ENCODE results near the gene GBA3. TPM values are rescaled to one million over a fixed set of nuclear protein-coding genes. Genes with fewer than 3 reads are reported as not detected.

The GBA3 gene
- polyA plus RNA-seq, 2 of the 4 experiments (the other 2 are of a cell fraction), result not detected

- no peak for FAIRE-seq
- no peak for TF ChIP-seq CEBPB (IDR thresholded peaks at IDR 0.05)
- TF ChIP-seq FOSL2 (IDR thresholded peaks at IDR 0.05), result no peak
- TF ChIP-seq FOSL2 (CRISPR knock-in tag; IDR thresholded peaks at IDR 0.05), result no peak
- TF ChIP-seq, protein P1, sequence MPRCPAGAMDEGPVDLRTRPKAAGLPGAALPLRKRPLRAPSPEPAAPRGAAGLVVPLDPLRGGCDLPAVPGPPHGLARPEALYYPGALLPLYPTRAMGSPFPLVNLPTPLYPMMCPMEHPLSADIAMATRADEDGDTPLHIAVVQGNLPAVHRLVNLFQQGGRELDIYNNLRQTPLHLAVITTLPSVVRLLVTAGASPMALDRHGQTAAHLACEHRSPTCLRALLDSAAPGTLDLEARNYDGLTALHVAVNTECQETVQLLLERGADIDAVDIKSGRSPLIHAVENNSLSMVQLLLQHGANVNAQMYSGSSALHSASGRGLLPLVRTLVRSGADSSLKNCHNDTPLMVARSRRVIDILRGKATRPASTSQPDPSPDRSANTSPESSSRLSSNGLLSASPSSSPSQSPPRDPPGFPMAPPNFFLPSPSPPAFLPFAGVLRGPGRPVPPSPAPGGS (IDR thresholded peaks at IDR 0.05), result no peak
- no peak for TF ChIP-seq POLR2AphosphoS2 (conservative IDR thresholded peaks at IDR 0.05; ENCODE audit: low read length)
- no peak for TF ChIP-seq TFCP2L1 (CRISPR knock-in tag; IDR thresholded peaks at IDR 0.05)
- no peak for TF ChIP-seq MAZ (IDR thresholded peaks at IDR 0.05; ENCODE audit: borderline replicate concordance, low read depth, low read length)
- TF ChIP-seq POLR2A (IDR thresholded peaks at IDR 0.05; ENCODE audit: low read length), result no peak
- TF ChIP-seq JUN (IDR thresholded peaks at IDR 0.05), result no peak
- no peak for TF ChIP-seq HES2 (IDR thresholded peaks at IDR 0.05)
- TF ChIP-seq SREBF2 (IDR thresholded peaks at IDR 0.05), result no peak
- TF ChIP-seq TP53 (CRISPR knock-in tag; IDR thresholded peaks at IDR 0.05), result no peak
- no peak for TF ChIP-seq ESRRA (IDR thresholded peaks at IDR 0.05; ENCODE audit: borderline replicate concordance, low read length)
- no peak for TF ChIP-seq E2F6 (IDR thresholded peaks at IDR 0.05; ENCODE audit: borderline replicate concordance, low read depth)
- TF ChIP-seq JUNB (IDR thresholded peaks at IDR 0.05), result no peak
- no peak for TF ChIP-seq SMC3 (IDR thresholded peaks at IDR 0.05)
- no peak for TF ChIP-seq RCOR1 (IDR thresholded peaks at IDR 0.05; ENCODE audit: low read depth, low read length)
- no peak for TF ChIP-seq FOXS1 (CRISPR knock-in tag; IDR thresholded peaks at IDR 0.05)
- no peak for TF ChIP-seq EP300 (IDR thresholded peaks at IDR 0.05)
Observed at GRCh38 chr4:22648996-22649395, 43.7 kb upstream of the GBA3 start.

DNA sequence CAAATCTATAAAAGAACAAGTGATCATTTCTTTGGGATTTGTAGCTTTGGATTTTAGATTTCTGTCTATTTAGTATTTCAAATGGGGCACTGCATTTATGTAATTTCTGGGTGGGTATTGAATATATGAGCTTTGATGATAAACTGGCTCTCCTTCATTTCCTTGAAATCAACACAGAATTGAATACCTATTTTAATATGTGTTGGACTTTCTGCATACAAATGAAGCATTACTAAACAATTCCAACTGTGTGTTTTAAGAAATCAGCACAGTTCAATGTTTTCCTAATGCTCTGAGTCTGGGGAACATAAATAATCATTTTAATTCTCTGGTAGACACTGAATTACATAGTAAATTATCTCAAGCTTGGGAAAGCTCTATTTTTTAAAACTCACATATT, 42.0 kb upstream of the GBA3 start:
- Histone ChIP-seq H3K9me3 (no peaks in the 10 kb centered on the region), H3K4me3 (no peak overlapping the region), H3K4me1 (no peaks in the 10 kb centered on the region), H3K4me2 (no peak overlapping the region), H3K27ac (no peak overlapping the region)
- FAIRE-seq (no peak), DNase-seq (ENCODE audit: low read depth in 1 of 2, low spot score in 1 of 2) (no peak), ATAC-seq (no peak)
- POLR2A ChIA-PET, result no interaction called here
- CTCF ChIA-PET, result no interaction called here
- TF ChIP-seq CHD2 (IDR thresholded peaks at IDR 0.05; ENCODE audit: low read length, partially characterized antibody) (no peak), MAFK (IDR thresholded peaks at IDR 0.05; ENCODE audit: partially characterized antibody) (no peak), KDM1A (IDR thresholded peaks at IDR 0.05; ENCODE audit: low read depth) (no peak), HOXB5 (CRISPR knock-in tag; IDR thresholded peaks at IDR 0.05) (no peak), NPAS2 (CRISPR knock-in tag; IDR thresholded peaks at IDR 0.05; ENCODE audit: borderline replicate concordance) (no peak), JUN (IDR thresholded peaks at IDR 0.05) (no peak)

More at GRCh38 chr4:22648996-22649395, 43.7 kb upstream of the GBA3 start:
- DNase-seq (ENCODE audit: low read depth in 1 of 2, low spot score in 1 of 2) (no peak), ATAC-seq (no peak)
- Histone ChIP-seq H3K4me3 (no peak overlapping the region), H3K4me2 (no peak overlapping the region), H3K27ac (no peak overlapping the region), H3K4me1 (no peaks in the 10 kb centered on the region), H3K9me3 (no peaks in the 10 kb centered on the region)
- CTCF ChIA-PET, result no interaction called here
- POLR2A ChIA-PET, result no interaction called here
- 68% methylated on average over 8 of the region's 8 CpGs for WGBS (ENCODE audit: missing lambda C conversion rate)

DNA sequence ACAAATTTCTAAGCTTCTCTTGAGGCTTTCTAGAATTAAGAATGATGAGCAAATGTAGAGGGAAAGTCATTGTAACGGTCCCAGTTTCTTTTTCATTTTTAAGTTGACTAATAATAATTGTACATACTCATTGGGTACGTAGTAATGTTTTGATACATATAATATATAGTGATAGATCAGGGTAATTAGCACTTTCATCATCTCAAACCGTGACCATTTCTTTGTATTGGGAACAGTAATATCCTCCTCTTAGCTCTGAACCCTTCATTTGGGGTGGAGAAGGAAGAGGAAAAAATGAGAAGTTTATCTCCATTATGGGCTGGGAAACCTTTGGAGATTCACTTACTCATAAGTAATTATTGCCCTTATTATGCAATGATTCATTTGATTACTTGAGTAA, 39.0 kb upstream of the GBA3 start:
- ChIA-PET CTCF (no interaction called here), POLR2A (no interaction called here)
- FAIRE-seq (no peak), DNase-seq (ENCODE audit: low read depth in 1 of 2, low spot score in 1 of 2) (no peak), ATAC-seq (no peak)
- H3K9me3 ChIP-seq, result no peaks in the 10 kb centered on the region
- no peak overlapping the region for H3K4me2 ChIP-seq
- no peaks in the 10 kb centered on the region for H3K4me1 ChIP-seq
- H3K4me3 ChIP-seq, result no peak overlapping the region
- 4% methylated on average over 3 of the region's 3 CpGs for whole genome bisulfite sequencing (ENCODE audit: missing lambda C conversion rate)
- no peak overlapping the region for H3K27ac ChIP-seq
- no peak for TF ChIP-seq KDM5A (IDR thresholded peaks at IDR 0.05)
- TF ChIP-seq JUN (IDR thresholded peaks at IDR 0.05), result no peak
- no peak for TF ChIP-seq ESRRA (IDR thresholded peaks at IDR 0.05; ENCODE audit: borderline replicate concordance, low read length)
- TF ChIP-seq EHF (CRISPR knock-in tag; IDR thresholded peaks at IDR 0.05), result no peak
- TF ChIP-seq RARB (CRISPR knock-in tag; IDR thresholded peaks at IDR 0.05), result no peak
- no peak for TF ChIP-seq RNF2 (IDR thresholded peaks at IDR 0.05; ENCODE audit: borderline replicate concordance, low read depth)
- no peak for TF ChIP-seq HOXB13 (CRISPR knock-in tag; IDR thresholded peaks at IDR 0.05; ENCODE audit: low read depth)
- no peak for TF ChIP-seq E2F6 (IDR thresholded peaks at IDR 0.05; ENCODE audit: borderline replicate concordance, low read depth)
- TF ChIP-seq HOXA7 (CRISPR knock-in tag; IDR thresholded peaks at IDR 0.05), result no peak
- TF ChIP-seq, protein P2, sequence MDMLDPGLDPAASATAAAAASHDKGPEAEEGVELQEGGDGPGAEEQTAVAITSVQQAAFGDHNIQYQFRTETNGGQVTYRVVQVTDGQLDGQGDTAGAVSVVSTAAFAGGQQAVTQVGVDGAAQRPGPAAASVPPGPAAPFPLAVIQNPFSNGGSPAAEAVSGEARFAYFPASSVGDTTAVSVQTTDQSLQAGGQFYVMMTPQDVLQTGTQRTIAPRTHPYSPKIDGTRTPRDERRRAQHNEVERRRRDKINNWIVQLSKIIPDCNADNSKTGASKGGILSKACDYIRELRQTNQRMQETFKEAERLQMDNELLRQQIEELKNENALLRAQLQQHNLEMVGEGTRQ (IDR thresholded peaks at IDR 0.05), result no peak
- no peak for TF ChIP-seq POLR2AphosphoS2 (conservative IDR thresholded peaks at IDR 0.05; ENCODE audit: low read length)
- no peak for TF ChIP-seq ZNF302 (CRISPR knock-in tag; IDR thresholded peaks at IDR 0.05)
- TF ChIP-seq TFCP2L1 (CRISPR knock-in tag; IDR thresholded peaks at IDR 0.05), result no peak
- TF ChIP-seq, protein P3, sequence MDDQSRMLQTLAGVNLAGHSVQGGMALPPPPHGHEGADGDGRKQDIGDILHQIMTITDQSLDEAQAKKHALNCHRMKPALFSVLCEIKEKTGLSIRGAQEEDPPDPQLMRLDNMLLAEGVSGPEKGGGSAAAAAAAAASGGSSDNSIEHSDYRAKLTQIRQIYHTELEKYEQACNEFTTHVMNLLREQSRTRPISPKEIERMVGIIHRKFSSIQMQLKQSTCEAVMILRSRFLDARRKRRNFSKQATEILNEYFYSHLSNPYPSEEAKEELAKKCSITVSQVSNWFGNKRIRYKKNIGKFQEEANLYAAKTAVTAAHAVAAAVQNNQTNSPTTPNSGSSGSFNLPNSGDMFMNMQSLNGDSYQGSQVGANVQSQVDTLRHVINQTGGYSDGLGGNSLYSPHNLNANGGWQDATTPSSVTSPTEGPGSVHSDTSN (IDR thresholded peaks at IDR 0.05), result no peak
- TF ChIP-seq MAZ (IDR thresholded peaks at IDR 0.05; ENCODE audit: borderline replicate concordance, low read depth, low read length), result no peak
- TF ChIP-seq FOSB (CRISPR knock-in tag; IDR thresholded peaks at IDR 0.05), result no peak

All from A549 (cell line).